Keratinocyte (primary cell): ENCODE measurements around the gene SCRG1. TPM values are rescaled to one million over a fixed set of nuclear protein-coding genes. Genes with fewer than 3 reads are reported as not detected.
A peak's percentile ranks its signal among the peaks of the same experiment; 100 is the strongest.

Experiments used
- DNase-seq: peaks from one replicate; pipeline ENCODE4 v3.0.0-alpha.2; 2011; ENCODE audit warnings: low read depth, missing footprints, low spot score
- FAIRE-seq: peaks from 2 replicates; lab custom pipeline; 2011; peaks lifted over from hg19 to GRCh38; lab: Jason Lieb, UNC
- H2AFZ ChIP-seq: 2 replicates; pipeline ENCODE4 v1.6.0; 2012; ENCODE audit warnings: low read length, control low read depth, inconsistent platforms; ENCODE audit not compliant: control insufficient read depth
- H3K27ac ChIP-seq: 2 replicates; pipeline ENCODE4 v1.5.1; 2011; ENCODE audit warnings: low read length; ENCODE audit not compliant: control insufficient read depth, insufficient read depth
- H3K27me3 ChIP-seq: 3 replicates; pipeline ENCODE4 v1.6.0; 2011; ENCODE audit warnings: low read length; ENCODE audit not compliant: control insufficient read depth, insufficient read depth; ENCODE audit errors: extremely low read depth
- H3K36me3 ChIP-seq, 2 experiments: 2 replicates in 1 of 2; 3 replicates in 1 of 2; pipeline ENCODE4 v1.5.1; 2011; ENCODE audit warnings: low read length in 2 of 2, mild to moderate bottlenecking in 1 of 2; ENCODE audit not compliant: control insufficient read depth in 2 of 2, insufficient read depth in 2 of 2; ENCODE audit errors: extremely low read depth in 1 of 2
- H3K4me1 ChIP-seq: 3 replicates; pipeline ENCODE4 v1.5.1; 2011; ENCODE audit warnings: low read length; ENCODE audit not compliant: control insufficient read depth, insufficient read depth; ENCODE audit errors: extremely low read depth
- H3K4me2 ChIP-seq: 3 replicates; pipeline ENCODE4 v1.6.0; 2011; ENCODE audit warnings: low read depth, low read length; ENCODE audit not compliant: control insufficient read depth, insufficient read depth; ENCODE audit errors: extremely low read depth
- H3K4me3 ChIP-seq, 3 experiments: fragments of 200-600 bp in 1 of 3; sonication (generic) in 1 of 3; 2 replicates in 2 of 3; 3 replicates in 1 of 3; pipeline ENCODE4 v1.5.1; 2011 to 2016; ENCODE audit warnings: low read length in 3 of 3, mild to moderate bottlenecking in 3 of 3, control low read depth in 2 of 3, inconsistent platforms in 1 of 3, low read depth in 1 of 3, mixed read lengths in 1 of 3, mixed run types in 1 of 3, moderate library complexity in 1 of 3; ENCODE audit not compliant: control insufficient read depth in 2 of 3, insufficient read depth in 2 of 3; ENCODE audit errors: extremely low read depth in 1 of 3
- H3K79me2 ChIP-seq: 2 replicates; pipeline ENCODE4 v1.6.0; 2012; ENCODE audit warnings: low read length; ENCODE audit not compliant: control insufficient read depth, insufficient read depth
- H3K9ac ChIP-seq: 3 replicates; pipeline ENCODE4 v1.6.0; 2011; ENCODE audit warnings: low read length; ENCODE audit not compliant: control insufficient read depth, insufficient read depth; ENCODE audit errors: extremely low read depth
- H3K9me1 ChIP-seq: 3 replicates; pipeline ENCODE4 v1.6.0; 2011; ENCODE audit warnings: low read length; ENCODE audit not compliant: control insufficient read depth, insufficient read depth; ENCODE audit errors: extremely low read depth
- H3K9me3 ChIP-seq: 2 replicates; pipeline ENCODE4 v1.5.1; 2012; ENCODE audit warnings: low read depth, low read length; ENCODE audit not compliant: control insufficient read depth
- H4K20me1 ChIP-seq: 3 replicates; pipeline ENCODE4 v1.6.0; 2011; ENCODE audit warnings: low read length; ENCODE audit not compliant: control insufficient read depth, insufficient read depth; ENCODE audit errors: extremely low read depth
- CTCF ChIP-seq, 3 experiments: IDR thresholded peaks in 1 of 3; conservative IDR thresholded peaks in 1 of 3; optimal IDR thresholded peaks in 1 of 3; 2 replicates in 2 of 3; 3 replicates in 1 of 3; pipeline versions ENCODE3 to v1.5.1; 2011; ENCODE audit warnings: low read length in 3 of 3, mild to moderate bottlenecking in 3 of 3, moderate library complexity in 2 of 3, control low read depth in 1 of 3, inconsistent platforms in 1 of 3; ENCODE audit not compliant: insufficient read depth in 2 of 3; ENCODE audit errors: extremely low read depth in 1 of 3
- EZH2 ChIP-seq: IDR thresholded peaks from one replicate; pipeline ENCODE4 v1.6.1; 2012; ENCODE audit warnings: inconsistent platforms, mild to moderate bottlenecking, low read length, moderate library complexity
- dilution Hi-C: fragments of 300-500 bp; cut with MboI; formaldehyde crosslinking; loops from one replicate; pipeline ENCODE4 v1.7.0; 2020; ENCODE audit warnings: low sequenced_read_pairs; ENCODE audit not compliant: extremely low pct_ligation_motif_present
- polyA plus RNA-seq, 5 experiments: library from polyadenylated mRNA; depleted of rRNA in 3 of 5; stranded (reverse) in 3 of 5; stranded (forward) in 1 of 5; unstranded in 1 of 5; fragments of >200 nt; gene quantifications; 1 replicate in 1 of 5; 2 replicates in 3 of 5; 3 replicates in 1 of 5; pipeline versions ENCODE4 v1.2.1 to v1.2.3, GENCODE V29; 2011 to 2012; ENCODE audit warnings: missing spikeins in 2 of 5, low read depth in 1 of 5, low replicate concordance in 1 of 5

Gene SCRG1
- polyA plus RNA-seq, 1 donor (not counting 4 experiments of a cell fraction or from before 2014, with no cell fraction given): not detected

DNA sequence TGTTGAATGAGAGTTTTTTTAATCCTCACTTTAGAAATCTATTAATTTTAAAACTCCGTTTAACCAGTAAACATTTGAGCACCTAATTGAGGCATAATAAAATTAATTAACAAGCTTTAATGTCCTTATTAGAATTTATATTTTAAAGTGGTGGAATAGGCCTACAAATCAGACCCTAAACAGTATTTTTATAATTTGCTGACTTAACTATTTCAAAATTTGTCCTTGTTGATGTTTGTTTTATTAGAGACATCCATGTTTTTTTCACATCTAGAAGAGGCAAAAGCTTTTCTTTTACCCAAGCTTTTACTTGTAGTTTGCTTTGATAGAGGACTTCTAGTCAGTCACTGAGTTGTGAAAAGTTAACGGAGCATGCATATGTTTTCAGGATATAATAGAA, 24.3 kb downstream of the SCRG1 start:
- FAIRE-seq (no peak), DNase-seq (no peak)
- H2AFZ ChIP-seq: no peak overlapping the region

GRCh38 chr4:173371292-173372192, 27.4 kb downstream of the SCRG1 start:
- peak overlapping the region; percentile 96 for H2AFZ ChIP-seq
- peak overlapping the region; percentile 48 for H3K27ac ChIP-seq
- no peaks in the 10 kb centered on the region for H4K20me1 ChIP-seq
- peaks cover 18% of the 10 kb centered on the region for H3K4me1 ChIP-seq
- no peaks in the 10 kb centered on the region for H3K9me3 ChIP-seq
- no peaks in the 10 kb centered on the region for H3K27me3 ChIP-seq
- peak overlapping the region; percentile 77 for H3K4me2 ChIP-seq
- H3K79me2 ChIP-seq: peaks cover 13% of the 10 kb centered on the region
- FAIRE-seq (peak; percentile 64), DNase-seq (no peak)
- peak overlapping the region; percentile 90 to 96 (median 91) for H3K4me3 ChIP-seq
- no peaks in the 10 kb centered on the region for H3K36me3 ChIP-seq
- TF ChIP-seq EZH2 (no peak), CTCF (optimal IDR thresholded peaks at IDR 0.05 in 1 of 3, IDR thresholded peaks at IDR 0.05 in 1 of 3, conservative IDR thresholded peaks at IDR 0.05 in 1 of 3; ENCODE audit: extremely low read depth in 1 of 3, insufficient read depth in 2 of 3, low read length in 3 of 3) (no peak)
- H3K9ac ChIP-seq: peak overlapping the region; percentile 73
- dilution Hi-C loops: no loop called here
- H3K9me1 ChIP-seq: no peaks in the 10 kb centered on the region

More for the DNA sequence above, 24.3 kb downstream of the SCRG1 start:
- H3K4me2 ChIP-seq: no peak overlapping the region
- no peaks in the 10 kb centered on the region for H3K9me1 ChIP-seq
- dilution Hi-C loops: no loop called here
- no peaks in the 10 kb centered on the region for H3K36me3 ChIP-seq
- H3K9me3 ChIP-seq: no peaks in the 10 kb centered on the region
- H3K27me3 ChIP-seq: no peaks in the 10 kb centered on the region
- no peak overlapping the region for H3K27ac ChIP-seq
- H3K4me1 ChIP-seq: peaks cover 3% of the 10 kb centered on the region
- H3K9ac ChIP-seq: no peak overlapping the region
- no peak overlapping the region for H3K4me3 ChIP-seq
- H4K20me1 ChIP-seq: no peaks in the 10 kb centered on the region
- peaks cover 13% of the 10 kb centered on the region for H3K79me2 ChIP-seq
- no peak for TF ChIP-seq CTCF (optimal IDR thresholded peaks at IDR 0.05 in 1 of 3, IDR thresholded peaks at IDR 0.05 in 1 of 3, conservative IDR thresholded peaks at IDR 0.05 in 1 of 3; ENCODE audit: extremely low read depth in 1 of 3, insufficient read depth in 2 of 3, low read length in 3 of 3)
- TF ChIP-seq EZH2: no peak
